GM18861 (cell line): ENCODE data around the gene BGN.

Experiments used
- ATAC-seq: cut with Tn5 transposase; IDR thresholded peaks from one replicate; pipeline ENCODE4 v1.9.1; 2021; ENCODE audit not compliant: unreplicated experiment

Gene BGN

GRCh38 chrX:153481043-153481442 is 13.7 kb upstream of the BGN start:
- ATAC-seq = no peak

- no peak for ATAC-seq
Observed at GRCh38 chrX:153482376-153483015, 12.3 kb upstream of the BGN start.

GRCh38 chrX:153485396-153486080 is 9.2 kb upstream of the BGN start:
- no peak for ATAC-seq

DNA sequence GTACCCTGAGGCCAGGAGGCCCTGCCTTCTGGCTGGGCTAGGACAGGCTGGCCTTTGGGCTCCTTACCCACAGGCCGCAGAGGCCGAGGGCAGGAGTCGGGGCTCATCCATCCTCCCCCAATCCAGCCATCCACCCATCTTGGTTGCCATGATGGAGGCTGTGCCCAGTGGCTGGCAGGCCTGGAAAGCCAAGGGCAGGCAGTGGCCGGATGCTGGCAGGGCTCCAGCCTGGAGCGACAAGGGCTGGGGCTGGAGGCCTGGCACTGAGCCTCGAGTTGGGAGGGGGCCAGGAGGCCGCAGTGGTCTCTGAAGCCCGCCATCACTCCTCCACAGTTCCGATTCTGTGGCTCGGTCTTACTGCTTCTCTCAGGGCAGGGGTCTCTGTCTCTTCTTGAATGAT is 8.6 kb upstream of the BGN start:
- ATAC-seq = no peak

DNA sequence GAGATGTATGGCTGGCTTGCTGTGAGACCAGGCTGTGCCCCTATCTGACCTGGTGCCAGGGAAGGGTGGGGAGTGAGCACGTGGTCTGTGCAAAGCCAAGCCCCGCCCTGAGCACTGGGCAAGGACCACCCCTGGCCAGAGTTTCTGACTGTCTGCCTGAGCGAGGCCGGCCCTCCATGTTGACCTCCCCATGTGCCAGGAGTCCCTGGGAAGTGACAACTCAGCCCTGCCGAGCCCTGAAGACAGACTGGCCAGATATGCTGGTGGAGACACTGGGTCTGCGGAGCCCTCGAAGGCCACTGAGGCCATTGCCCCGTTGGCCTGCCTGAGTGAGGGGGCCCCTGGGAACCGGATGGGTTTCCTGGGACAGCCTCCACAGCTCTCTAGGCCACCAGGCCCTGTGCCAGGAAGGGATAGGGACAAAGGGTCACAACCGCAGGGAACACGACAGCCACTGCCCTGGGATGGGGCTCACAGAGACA is 7.1 kb upstream of the BGN start:
- ATAC-seq = no peak

- no peak for ATAC-seq
Observed at GRCh38 chrX:153488231-153488914, 6.4 kb upstream of the BGN start.

- ATAC-seq = no peak
Observed at GRCh38 chrX:153490217-153490930, 4.4 kb upstream of the BGN start.

GRCh38 chrX:153491351-153491914 is 3.3 kb upstream of the BGN start:
- no peak for ATAC-seq

- ATAC-seq = no peak
Observed at GRCh38 chrX:153491918-153492317, 2.9 kb upstream of the BGN start.

- ATAC-seq = no peak
Observed at GRCh38 chrX:153492543-153492942, 2.2 kb upstream of the BGN start.

GRCh38 chrX:153493085-153493484 is 1.7 kb upstream of the BGN start:
- no peak for ATAC-seq

DNA sequence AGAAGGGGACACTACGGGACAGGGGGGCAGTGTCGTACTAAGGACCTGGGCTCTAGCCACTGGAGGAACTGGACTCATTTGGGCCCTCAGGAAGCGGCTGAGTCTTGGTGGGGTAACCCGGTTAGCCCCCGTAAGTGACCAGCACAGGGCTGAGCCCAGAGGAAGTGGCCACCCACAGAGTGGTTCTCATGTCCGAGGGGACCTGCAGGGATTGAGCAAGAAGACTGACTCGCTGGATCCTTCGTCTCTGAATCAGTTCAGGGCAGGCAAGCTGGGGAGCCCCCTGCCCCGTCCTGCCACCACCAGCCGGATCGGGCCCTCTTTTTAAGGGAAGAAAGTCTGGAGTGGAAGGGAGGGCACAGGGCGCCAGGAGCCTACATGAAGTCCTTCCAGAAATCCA is 719 bp upstream of the BGN start:
- ATAC-seq = no peak

- no peak for ATAC-seq
Observed at GRCh38 chrX:153495362-153495751, 577 bp downstream of the BGN start.

DNA sequence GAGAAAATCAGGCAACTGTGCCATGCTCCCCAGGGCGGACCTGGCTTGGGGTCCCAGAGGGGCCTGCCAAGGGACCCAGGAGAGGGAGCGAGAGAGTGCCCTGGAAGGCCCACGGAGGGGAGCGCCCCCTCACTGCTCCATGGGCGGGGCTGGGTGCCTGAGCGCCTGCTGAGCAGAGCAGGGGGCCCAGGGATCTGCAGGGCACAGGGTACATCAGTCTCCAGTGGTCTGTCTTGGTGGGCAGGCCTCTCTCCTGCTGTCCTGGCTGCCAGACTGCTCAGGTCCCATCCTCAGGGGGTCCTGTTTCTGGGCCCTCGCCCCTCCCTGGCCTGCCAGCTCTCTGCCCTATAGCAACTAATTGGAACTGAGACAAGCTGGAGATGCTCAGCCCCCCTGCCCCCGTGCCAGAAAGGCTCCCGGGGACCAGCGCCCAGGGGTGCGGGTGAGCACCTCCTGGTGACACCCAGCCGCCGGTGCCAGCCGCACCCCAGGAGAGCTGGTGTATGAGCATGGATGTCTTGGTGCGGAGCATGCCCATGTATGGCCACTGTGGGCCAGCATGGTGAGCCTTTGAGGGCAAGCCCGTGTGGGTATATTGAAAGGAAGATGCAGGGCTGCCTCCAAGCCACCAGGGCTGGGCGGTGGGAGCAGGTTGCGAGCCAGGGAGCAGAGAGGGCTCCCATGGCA is 1.3 kb downstream of the BGN start:
- no peak for ATAC-seq

- no peak for ATAC-seq
Observed at GRCh38 chrX:153496590-153496959, 1.8 kb downstream of the BGN start.

DNA sequence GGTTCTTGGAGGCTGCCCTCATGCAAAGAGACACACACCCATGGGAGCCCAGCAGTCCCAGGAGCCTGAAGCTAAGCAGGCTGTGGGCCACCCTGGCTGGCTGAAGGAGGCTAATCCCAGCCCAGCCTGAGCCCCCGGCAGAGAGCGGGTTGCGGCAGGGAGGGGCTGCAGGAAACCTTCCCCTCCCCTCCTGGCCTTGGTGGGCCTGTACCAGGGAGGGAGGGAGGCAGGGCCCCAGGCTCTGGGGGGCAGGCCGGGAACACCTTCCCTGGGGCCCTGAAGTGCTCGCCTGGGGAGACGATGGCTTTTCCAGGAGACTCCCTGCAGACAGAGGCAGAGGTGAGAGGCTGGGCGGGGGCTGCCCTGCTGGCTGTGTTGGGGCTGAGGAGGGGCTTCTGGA is 3.7 kb downstream of the BGN start:
- ATAC-seq = no peak

DNA sequence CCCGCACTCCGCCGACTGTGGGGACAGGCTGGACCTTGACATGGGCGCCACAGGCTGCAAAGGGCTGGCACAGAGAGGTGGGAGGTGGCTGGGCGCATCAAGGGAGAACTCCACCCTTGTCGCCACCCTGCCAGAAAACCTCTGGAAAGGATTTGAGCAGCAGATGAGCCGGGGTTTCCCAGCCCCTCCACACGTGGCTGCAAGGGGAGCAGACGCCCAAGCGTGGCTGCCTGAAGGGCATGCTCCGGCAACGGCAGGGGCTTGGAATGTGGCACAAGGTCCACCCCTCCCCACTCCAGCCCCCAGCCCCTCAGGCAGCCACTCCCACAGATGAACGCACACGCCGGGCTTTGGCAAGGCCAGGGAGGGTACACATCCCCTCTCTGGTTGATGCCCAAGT is 4.6 kb downstream of the BGN start:
- ATAC-seq = no peak

DNA sequence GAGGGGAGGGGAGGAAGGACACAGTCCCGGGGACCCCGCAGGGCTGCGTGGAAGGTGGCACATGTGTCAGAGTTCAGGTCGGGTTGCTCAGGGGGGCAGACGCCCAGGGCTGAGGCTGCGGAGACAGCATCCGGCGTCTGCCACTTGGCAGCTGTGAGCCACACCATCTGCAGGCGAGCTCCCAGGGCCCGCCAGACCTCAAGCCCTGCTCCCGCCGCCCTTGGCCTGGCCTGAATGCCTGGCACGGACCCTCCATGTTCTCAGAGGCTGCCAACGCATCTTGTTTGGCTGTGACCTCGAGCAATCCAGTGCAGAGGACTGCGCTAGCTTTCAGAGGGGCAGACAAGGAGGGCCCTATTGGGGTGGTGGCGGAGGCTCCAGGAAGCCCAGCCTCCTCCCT is 5.1 kb downstream of the BGN start:
- ATAC-seq = no peak

GRCh38 chrX:153500676-153501280 is 6.0 kb downstream of the BGN start:
- no peak for ATAC-seq

DNA sequence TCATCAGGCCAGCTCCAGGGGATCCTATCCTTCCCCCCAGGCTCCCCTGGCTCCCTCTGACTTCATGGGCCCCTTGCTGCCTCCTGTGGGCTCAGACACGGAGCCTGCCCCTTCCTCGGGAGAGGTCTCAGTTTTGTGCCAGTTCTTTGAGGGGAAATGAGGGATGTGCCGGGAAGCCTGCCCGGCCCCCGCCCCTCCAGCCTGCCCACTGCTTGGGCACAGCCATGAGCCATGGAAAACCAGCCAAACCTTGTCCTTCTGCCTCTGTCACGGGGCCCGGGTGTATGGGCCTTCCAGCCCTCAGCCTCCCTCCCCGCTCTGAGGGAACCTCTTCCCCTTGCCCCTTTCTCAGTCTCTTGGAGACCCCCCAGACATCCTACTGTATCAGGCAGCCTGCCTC is 6.8 kb downstream of the BGN start:
- no peak for ATAC-seq
